ENCODE measurements around the gene CHRNB4.

The CHRNB4 gene

GRCh38 chr15:78658823-78659222, 17.8 kb upstream of the CHRNB4 start:
- H3K4me3 ChIP-seq (ENCODE audit: low read depth, low read length) = no peak overlapping the region
- DNase-seq (ENCODE audit: low read depth) = no peak
- no peak for TF ChIP-seq CTCF (IDR thresholded peaks at IDR 0.05; ENCODE audit: insufficient read depth, low read depth, low read length, missing control alignments)

- no peak for DNase-seq (ENCODE audit: low read depth)
- TF ChIP-seq CTCF (IDR thresholded peaks at IDR 0.05; ENCODE audit: insufficient read depth, low read depth, low read length, missing control alignments) = no peak
- no peak overlapping the region for H3K4me3 ChIP-seq (ENCODE audit: low read depth, low read length)
Observed at GRCh38 chr15:78654272-78654671, 13.3 kb upstream of the CHRNB4 start.

GRCh38 chr15:78651930-78652615, 11.1 kb upstream of the CHRNB4 start:
- no peak for DNase-seq (ENCODE audit: low read depth)
- TF ChIP-seq CTCF (IDR thresholded peaks at IDR 0.05; ENCODE audit: insufficient read depth, low read depth, low read length, missing control alignments) = no peak
- no peak overlapping the region for H3K4me3 ChIP-seq (ENCODE audit: low read depth, low read length)

DNA sequence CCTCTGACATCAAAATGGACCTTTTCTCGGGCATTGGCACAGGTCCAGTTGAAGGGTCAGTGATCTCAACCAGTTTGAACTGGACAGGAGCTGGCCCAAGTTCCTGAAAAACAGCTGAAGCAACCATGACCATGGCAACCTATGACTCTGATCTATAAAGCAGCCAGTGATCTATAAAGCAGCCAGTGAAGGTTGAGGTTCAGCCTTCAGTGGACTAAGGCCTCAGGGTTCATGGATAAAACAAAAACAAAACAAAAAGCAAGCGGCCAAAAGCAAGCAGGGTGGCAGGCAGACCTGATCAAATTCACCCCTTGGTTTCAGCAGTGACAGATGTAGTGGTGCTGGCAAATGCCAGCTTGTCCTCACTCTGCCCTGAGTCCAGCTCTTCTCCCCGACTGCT, 10.0 kb upstream of the CHRNB4 start:
- no peak for DNase-seq (ENCODE audit: low read depth)
- H3K4me3 ChIP-seq (ENCODE audit: low read depth, low read length) = no peak overlapping the region
- no peak for TF ChIP-seq CTCF (IDR thresholded peaks at IDR 0.05; ENCODE audit: insufficient read depth, low read depth, low read length, missing control alignments)

- H3K4me3 ChIP-seq (ENCODE audit: low read depth, low read length) = no peak overlapping the region
- no peak for DNase-seq (ENCODE audit: low read depth)
- TF ChIP-seq CTCF (IDR thresholded peaks at IDR 0.05; ENCODE audit: insufficient read depth, low read depth, low read length, missing control alignments) = no peak
Observed at GRCh38 chr15:78650022-78650421, 9.0 kb upstream of the CHRNB4 start.

- no peak for TF ChIP-seq CTCF (IDR thresholded peaks at IDR 0.05; ENCODE audit: insufficient read depth, low read depth, low read length, missing control alignments)
- no peak for DNase-seq (ENCODE audit: low read depth)
- H3K4me3 ChIP-seq (ENCODE audit: low read depth, low read length) = no peak overlapping the region
Observed at GRCh38 chr15:78645009-78645408, 4.0 kb upstream of the CHRNB4 start.

GRCh38 chr15:78642331-78642730, 1.3 kb upstream of the CHRNB4 start:
- DNase-seq (ENCODE audit: low read depth) = no peak
- no peak for TF ChIP-seq CTCF (IDR thresholded peaks at IDR 0.05; ENCODE audit: insufficient read depth, low read depth, low read length, missing control alignments)
- no peak overlapping the region for H3K4me3 ChIP-seq (ENCODE audit: low read depth, low read length)

Data from GM12865 (cell line).